DOHH2 (cell line): ENCODE results near the gene TCEAL9.
"Not testable (repeated sequence)": the region's sequence is repeated elsewhere in the genome, so short reads cannot be mapped to it uniquely, and the experiment has no call there.

Source experiments
- H3F3A ChIP-seq: fragments of 200-600 bp; sonication (generic), shearing (Covaris generic); 2 replicates; pipeline ENCODE4 v1.6.0; 2016; ENCODE audit warnings: antibody characterized with exemption, mild to moderate bottlenecking; ENCODE audit not compliant: control insufficient read depth, insufficient read depth
- H3K27ac ChIP-seq: fragments of 200-600 bp; sonication (generic); 2 replicates; pipeline ENCODE4 v1.5.1; 2014; ENCODE audit warnings: low read depth, mild to moderate bottlenecking, low read length, moderate library complexity
- H3K27me3 ChIP-seq: fragments of 200-600 bp; sonication (generic); 2 replicates; pipeline ENCODE4 v1.6.1; 2014; ENCODE audit warnings: mild to moderate bottlenecking, low read length, mixed read lengths; ENCODE audit not compliant: control insufficient read depth
- H3K36me3 ChIP-seq: fragments of 200-600 bp; sonication (generic); 2 replicates; pipeline ENCODE4 v1.6.1; 2014; ENCODE audit warnings: mild to moderate bottlenecking, low read length, moderate library complexity, mixed read lengths; ENCODE audit not compliant: control insufficient read depth
- H3K4me1 ChIP-seq: fragments of 200-600 bp; sonication (generic); 2 replicates; pipeline ENCODE4 v1.6.1; 2014; ENCODE audit warnings: mild to moderate bottlenecking, low read length, mixed read lengths; ENCODE audit not compliant: control insufficient read depth
- H3K4me2 ChIP-seq: fragments of 200-600 bp; sonication (generic); 2 replicates; pipeline ENCODE4 v1.6.0; 2014; ENCODE audit warnings: mild to moderate bottlenecking, low read length, moderate library complexity
- H3K4me3 ChIP-seq: fragments of 200-600 bp; sonication (generic); 2 replicates; pipeline ENCODE4 v1.5.1; 2014; ENCODE audit warnings: mild to moderate bottlenecking, low read length, mixed read lengths
- H3K79me2 ChIP-seq: fragments of 200-600 bp; sonication (generic); 2 replicates; pipeline ENCODE4 v1.6.1; 2014; ENCODE audit warnings: mild to moderate bottlenecking, low read length, mixed read lengths; ENCODE audit not compliant: control insufficient read depth
- H3K9me2 ChIP-seq: fragments of 200-600 bp; sonication (generic); replicated peaks from 2 replicates; pipeline ENCODE4 v1.6.1; 2014; ENCODE audit warnings: mild to moderate bottlenecking, low read length, mixed read lengths; ENCODE audit not compliant: control insufficient read depth
- H3K9me3 ChIP-seq: fragments of 200-600 bp; sonication (generic); 2 replicates; pipeline ENCODE4 v1.6.1; 2014; ENCODE audit warnings: antibody characterized with exemption, low read length, mixed read lengths; ENCODE audit not compliant: control insufficient read depth, insufficient read depth
- H4K20me1 ChIP-seq: fragments of 200-600 bp; sonication (generic); 2 replicates; pipeline ENCODE4 v1.6.0; 2014; ENCODE audit warnings: low read depth, mild to moderate bottlenecking, antibody characterized with exemption, low read length, moderate library complexity; ENCODE audit not compliant: control insufficient read depth, insufficient read depth
- CTCF ChIP-seq: fragments of 200-600 bp; sonication (generic); IDR thresholded peaks from one replicate; pipeline ENCODE4 v1.5.1; 2014; ENCODE audit warnings: antibody characterized with exemption, mild to moderate bottlenecking, low read depth, low read length; ENCODE audit not compliant: poor library complexity, severe bottlenecking
- EZH2phosphoT487 ChIP-seq: fragments of 200-600 bp; sonication (generic); IDR thresholded peaks from 2 replicates; pipeline ENCODE4 v1.6.1; 2017; ENCODE audit warnings: borderline replicate concordance, mild to moderate bottlenecking, antibody characterized with exemption, low read length, moderate library complexity, mixed read lengths

Gene TCEAL9

GRCh38 chrX:103378990-103379389 is 22.7 kb downstream of the TCEAL9 start:
- Histone ChIP-seq H3K4me3 (no peak overlapping the region), H3K9me3 (no peaks in the 10 kb centered on the region), H3F3A (no peaks in the 10 kb centered on the region), H3K9me2 (no peaks in the 10 kb centered on the region), H3K36me3 (no peaks in the 10 kb centered on the region), H4K20me1 (no peaks in the 10 kb centered on the region), H3K79me2 (no peaks in the 10 kb centered on the region), H3K4me1 (no peaks in the 10 kb centered on the region), H3K27ac (no peak overlapping the region), H3K27me3 (no peaks in the 10 kb centered on the region), H3K4me2 (no peak overlapping the region)
- no peak for TF ChIP-seq EZH2phosphoT487

- H3K4me3 ChIP-seq, result no peak overlapping the region
- no peak overlapping the region for H3K4me2 ChIP-seq
- H3F3A ChIP-seq, result no peaks in the 10 kb centered on the region
- H3K27me3 ChIP-seq, result no peaks in the 10 kb centered on the region
- H3K9me2 ChIP-seq, result no peaks in the 10 kb centered on the region
- H3K4me1 ChIP-seq, result no peaks in the 10 kb centered on the region
- H3K36me3 ChIP-seq, result no peaks in the 10 kb centered on the region
- H4K20me1 ChIP-seq, result no peaks in the 10 kb centered on the region
- no peaks in the 10 kb centered on the region for H3K79me2 ChIP-seq
- TF ChIP-seq EZH2phosphoT487 (no peak), CTCF (no peak)
- no peaks in the 10 kb centered on the region for H3K9me3 ChIP-seq
- no peak overlapping the region for H3K27ac ChIP-seq
Measured at GRCh38 chrX:103382877-103383276, 26.6 kb downstream of the TCEAL9 start.

GRCh38 chrX:103384672-103385071 is 28.4 kb downstream of the TCEAL9 start:
- Histone ChIP-seq H3K9me3 (no peaks in the 10 kb centered on the region), H3K9me2 (no peaks in the 10 kb centered on the region), H3K27me3 (no peaks in the 10 kb centered on the region), H3F3A (no peaks in the 10 kb centered on the region), H3K4me3 (no peak overlapping the region), H4K20me1 (no peaks in the 10 kb centered on the region), H3K79me2 (no peaks in the 10 kb centered on the region), H3K36me3 (no peaks in the 10 kb centered on the region), H3K27ac (no peak overlapping the region), H3K4me1 (no peaks in the 10 kb centered on the region), H3K4me2 (no peak overlapping the region)
- TF ChIP-seq CTCF, result no peak

- not testable (repeated sequence) for H3K4me3 ChIP-seq, H3K27ac ChIP-seq, H4K20me1 ChIP-seq, H3K9me3 ChIP-seq, H3F3A ChIP-seq, H3K4me1 ChIP-seq, H3K27me3 ChIP-seq, H3K9me2 ChIP-seq, H3K36me3 ChIP-seq, H3K79me2 ChIP-seq, H3K4me2 ChIP-seq
Measured at GRCh38 chrX:103385283-103385830, 29.1 kb downstream of the TCEAL9 start.
